Measurements from ENCODE around the gene CORO6.

Gene CORO6

DNA sequence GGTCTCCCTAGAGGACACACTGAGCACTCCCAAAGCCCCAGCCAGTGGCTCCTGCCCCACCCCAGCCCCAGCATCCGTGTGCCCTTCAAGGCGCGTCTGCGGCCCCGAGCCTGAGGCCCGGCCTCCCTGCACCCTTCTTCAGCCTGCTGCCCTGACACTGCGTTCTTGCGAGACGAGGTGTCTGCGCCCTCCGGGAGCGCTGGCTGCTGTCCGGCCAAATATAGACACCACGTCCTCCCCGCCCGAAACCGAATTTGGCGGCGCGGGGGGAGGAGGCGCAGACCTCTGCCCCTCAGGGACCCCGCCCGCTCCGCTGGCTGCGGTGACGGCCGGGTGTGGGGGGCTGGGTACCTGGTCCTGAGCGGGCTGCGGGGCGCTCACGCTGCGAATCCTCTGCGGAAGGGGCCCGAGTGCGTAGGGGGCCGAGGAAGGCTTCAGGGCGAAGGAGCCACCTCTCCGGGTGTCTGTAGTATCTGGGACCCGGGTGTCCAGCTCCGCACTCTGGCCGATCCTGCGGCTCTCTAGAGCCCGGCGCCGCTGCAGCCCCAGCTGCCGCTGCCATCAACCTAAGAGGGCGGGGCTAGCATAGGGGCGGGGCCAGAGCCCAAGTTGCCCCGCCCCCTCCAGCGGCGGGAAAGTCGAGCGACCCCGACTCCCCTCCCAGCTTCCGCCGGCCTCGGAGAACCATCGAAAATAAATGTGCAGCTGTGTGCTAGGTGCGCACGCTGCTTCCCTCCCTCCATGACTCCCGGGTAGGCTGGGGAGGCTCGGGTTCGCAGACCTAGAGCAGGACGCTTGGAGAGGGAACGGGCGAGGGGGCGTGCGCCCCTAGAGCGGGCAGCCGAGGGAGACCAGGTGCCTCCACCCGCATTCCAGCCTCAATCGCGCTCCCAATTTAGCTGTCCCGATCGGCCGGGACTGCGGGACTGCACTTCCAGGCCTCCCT, at the start of gene CORO6:
CORO6 (minus strand) TSS at position 576 of the 946 bp plus-strand sequence. CDS start 1,491 bp downstream, outside the sequence.
- peaks cover 0 to 2% of the 10 kb centered on the region in 2 donors for H3K36me3 ChIP-seq (ENCODE audit: control insufficient read depth in 2 of 2, insufficient read depth in 2 of 2, low read length in 2 of 2)
- no peaks in the 10 kb centered on the region for H3K27me3 ChIP-seq (ENCODE audit: control insufficient read depth in 1 of 2, insufficient read depth in 2 of 2, low read length in 2 of 2)
- H3K9me3 ChIP-seq (ENCODE audit: control insufficient read depth in 2 of 2, low read length in 2 of 2): no peaks in the 10 kb centered on the region
- H3K9ac ChIP-seq (ENCODE audit: low read length in 2 of 2): peak within 1 kb of the TSS; percentile 66
- peak within 1 kb of the TSS; percentile 73 for H3K27ac ChIP-seq (ENCODE audit: low read length)
- H3K4me1 ChIP-seq (ENCODE audit: control insufficient read depth, insufficient read depth, low read length): peaks cover 59% of the 10 kb centered on the region
- peak within 1 kb of the TSS; percentile 71 to 81 for H3K4me3 ChIP-seq (ENCODE audit: low read length in 2 of 2)

- Histone ChIP-seq H3K27me3 (ENCODE audit: control insufficient read depth in 1 of 2, insufficient read depth in 2 of 2, low read length in 2 of 2) (no peaks in the 10 kb centered on the region), H3K36me3 (ENCODE audit: control insufficient read depth in 2 of 2, insufficient read depth in 2 of 2, low read length in 2 of 2) (peaks cover 6 to 14% of the 10 kb centered on the region in 2 donors), H3K9ac (ENCODE audit: low read length in 2 of 2) (no peak overlapping the region), H3K4me1 (ENCODE audit: control insufficient read depth, insufficient read depth, low read length) (no peaks in the 10 kb centered on the region), H3K27ac (ENCODE audit: low read length) (no peak overlapping the region), H3K4me3 (ENCODE audit: low read length in 2 of 2) (no peak overlapping the region), H3K9me3 (ENCODE audit: control insufficient read depth in 2 of 2, low read length in 2 of 2) (no peaks in the 10 kb centered on the region)
Measured at GRCh38 chr17:29671661-29672060, 48.9 kb upstream of the CORO6 start.

DNA sequence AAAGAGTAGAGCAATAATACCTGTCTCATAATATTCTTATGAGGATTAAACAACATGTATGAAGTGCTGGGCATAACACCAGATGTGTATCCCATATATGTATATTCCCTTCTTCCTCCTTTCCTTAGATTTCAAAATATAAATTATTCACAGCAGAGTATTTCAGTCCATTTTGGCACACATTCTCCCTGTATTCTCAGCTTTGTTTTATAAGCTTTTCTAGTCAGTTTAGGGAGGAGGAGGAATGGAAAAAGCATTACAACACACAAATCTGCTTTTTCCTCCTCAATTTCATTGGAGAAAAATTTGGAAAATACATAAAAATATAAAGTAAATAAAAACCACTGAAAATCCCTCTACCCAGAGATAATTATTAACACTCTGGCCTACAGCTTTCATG, 46.6 kb upstream of the CORO6 start:
- Histone ChIP-seq H3K4me1 (ENCODE audit: control insufficient read depth, insufficient read depth, low read length) (no peaks in the 10 kb centered on the region), H3K27ac (ENCODE audit: low read length) (no peak overlapping the region), H3K9me3 (ENCODE audit: control insufficient read depth in 2 of 2, low read length in 2 of 2) (no peaks in the 10 kb centered on the region), H3K4me3 (ENCODE audit: low read length in 2 of 2) (no peak overlapping the region), H3K27me3 (ENCODE audit: control insufficient read depth in 1 of 2, insufficient read depth in 2 of 2, low read length in 2 of 2) (no peaks in the 10 kb centered on the region), H3K9ac (ENCODE audit: low read length in 2 of 2) (no peak overlapping the region), H3K36me3 (ENCODE audit: control insufficient read depth in 2 of 2, insufficient read depth in 2 of 2, low read length in 2 of 2) (peaks cover 8 to 20% of the 10 kb centered on the region in 2 donors)

DNA sequence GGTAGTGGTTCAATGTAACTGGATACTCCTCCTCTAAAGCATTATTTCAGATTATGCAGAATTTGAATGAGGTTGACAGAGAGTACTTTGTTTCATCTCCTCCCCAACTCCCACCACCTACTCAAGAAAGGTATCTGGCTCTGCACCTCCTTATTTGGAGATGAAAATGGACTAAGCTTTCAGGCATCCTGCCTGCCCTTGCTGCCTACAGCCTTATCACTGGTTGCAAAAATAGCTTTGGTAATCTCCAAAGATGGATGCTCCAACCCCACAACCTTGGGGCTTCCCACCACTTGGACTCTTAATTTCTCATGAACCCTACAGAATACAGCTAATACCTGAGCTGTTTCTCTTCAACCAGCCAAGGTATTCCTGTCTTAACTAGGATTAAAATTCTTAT, 45.3 kb upstream of the CORO6 start:
- Histone ChIP-seq H3K27me3 (ENCODE audit: control insufficient read depth in 1 of 2, insufficient read depth in 2 of 2, low read length in 2 of 2) (no peaks in the 10 kb centered on the region), H3K36me3 (ENCODE audit: control insufficient read depth in 2 of 2, insufficient read depth in 2 of 2, low read length in 2 of 2) (peaks cover 8 to 20% of the 10 kb centered on the region in 2 donors), H3K9ac (ENCODE audit: low read length in 2 of 2) (no peak overlapping the region), H3K4me3 (ENCODE audit: low read length in 2 of 2) (no peak overlapping the region), H3K9me3 (ENCODE audit: control insufficient read depth in 2 of 2, low read length in 2 of 2) (no peaks in the 10 kb centered on the region), H3K27ac (ENCODE audit: low read length) (no peak overlapping the region), H3K4me1 (ENCODE audit: control insufficient read depth, insufficient read depth, low read length) (no peaks in the 10 kb centered on the region)

- H3K4me3 ChIP-seq (ENCODE audit: low read length in 2 of 2): no peak overlapping the region
- H3K4me1 ChIP-seq (ENCODE audit: control insufficient read depth, insufficient read depth, low read length): no peaks in the 10 kb centered on the region
- no peak overlapping the region for H3K27ac ChIP-seq (ENCODE audit: low read length)
- no peak overlapping the region for H3K9ac ChIP-seq (ENCODE audit: low read length in 2 of 2)
- H3K27me3 ChIP-seq (ENCODE audit: control insufficient read depth in 1 of 2, insufficient read depth in 2 of 2, low read length in 2 of 2): no peaks in the 10 kb centered on the region
- no peaks in the 10 kb centered on the region for H3K9me3 ChIP-seq (ENCODE audit: control insufficient read depth in 2 of 2, low read length in 2 of 2)
- peaks cover 4 to 13% of the 10 kb centered on the region in 2 donors for H3K36me3 ChIP-seq (ENCODE audit: control insufficient read depth in 2 of 2, insufficient read depth in 2 of 2, low read length in 2 of 2)
Measured at GRCh38 chr17:29665481-29665810, 42.7 kb upstream of the CORO6 start.

- Histone ChIP-seq H3K9me3 (ENCODE audit: control insufficient read depth in 2 of 2, low read length in 2 of 2) (no peaks in the 10 kb centered on the region), H3K36me3 (ENCODE audit: control insufficient read depth in 2 of 2, insufficient read depth in 2 of 2, low read length in 2 of 2) (peaks cover 4 to 13% of the 10 kb centered on the region in 2 donors), H3K9ac (ENCODE audit: low read length in 2 of 2) (no peak overlapping the region), H3K27ac (ENCODE audit: low read length) (no peak overlapping the region), H3K4me3 (ENCODE audit: low read length in 2 of 2) (no peak overlapping the region), H3K4me1 (ENCODE audit: control insufficient read depth, insufficient read depth, low read length) (no peaks in the 10 kb centered on the region), H3K27me3 (ENCODE audit: control insufficient read depth in 1 of 2, insufficient read depth in 2 of 2, low read length in 2 of 2) (no peaks in the 10 kb centered on the region)
Measured at GRCh38 chr17:29664743-29665480, 42.2 kb upstream of the CORO6 start.

DNA sequence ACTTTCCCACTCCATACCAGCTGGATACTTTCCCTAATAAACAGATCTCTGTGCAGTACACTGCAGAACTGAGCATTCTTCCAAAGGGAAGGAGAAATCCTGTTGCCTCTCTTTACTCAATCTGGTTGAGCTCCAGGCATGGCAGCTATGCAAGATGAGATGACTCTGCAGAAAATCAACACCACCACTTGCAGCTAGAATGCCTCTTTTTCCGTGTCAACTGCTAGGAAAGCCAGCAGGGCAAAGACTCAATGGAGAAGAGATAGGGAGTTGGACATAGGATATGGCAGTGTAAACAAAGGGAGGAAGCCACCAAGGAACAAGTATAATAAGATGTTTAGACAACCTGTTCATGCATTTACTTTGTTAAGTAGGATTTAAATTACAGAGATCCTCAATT, 40.4 kb upstream of the CORO6 start:
- no peak overlapping the region for H3K27ac ChIP-seq (ENCODE audit: low read length)
- H3K4me3 ChIP-seq (ENCODE audit: low read length in 2 of 2): no peak overlapping the region
- H3K36me3 ChIP-seq (ENCODE audit: control insufficient read depth in 2 of 2, insufficient read depth in 2 of 2, low read length in 2 of 2): peaks cover 4 to 13% of the 10 kb centered on the region in 2 donors
- no peaks in the 10 kb centered on the region for H3K27me3 ChIP-seq (ENCODE audit: control insufficient read depth in 1 of 2, insufficient read depth in 2 of 2, low read length in 2 of 2)
- H3K4me1 ChIP-seq (ENCODE audit: control insufficient read depth, insufficient read depth, low read length): no peaks in the 10 kb centered on the region
- no peak overlapping the region for H3K9ac ChIP-seq (ENCODE audit: low read length in 2 of 2)
- H3K9me3 ChIP-seq (ENCODE audit: control insufficient read depth in 2 of 2, low read length in 2 of 2): no peaks in the 10 kb centered on the region

- Histone ChIP-seq H3K9me3 (ENCODE audit: control insufficient read depth in 2 of 2, low read length in 2 of 2) (no peaks in the 10 kb centered on the region), H3K27me3 (ENCODE audit: control insufficient read depth in 1 of 2, insufficient read depth in 2 of 2, low read length in 2 of 2) (no peaks in the 10 kb centered on the region), H3K27ac (ENCODE audit: low read length) (no peak overlapping the region), H3K4me1 (ENCODE audit: control insufficient read depth, insufficient read depth, low read length) (no peaks in the 10 kb centered on the region), H3K36me3 (ENCODE audit: control insufficient read depth in 2 of 2, insufficient read depth in 2 of 2, low read length in 2 of 2) (peaks cover 0 to 5% of the 10 kb centered on the region in 2 donors), H3K9ac (ENCODE audit: low read length in 2 of 2) (no peak overlapping the region), H3K4me3 (ENCODE audit: low read length in 2 of 2) (no peak overlapping the region)
Measured at GRCh38 chr17:29661213-29661612, 38.5 kb upstream of the CORO6 start.

GRCh38 chr17:29659155-29659554, 36.4 kb upstream of the CORO6 start:
- Histone ChIP-seq H3K9me3 (ENCODE audit: control insufficient read depth in 2 of 2, low read length in 2 of 2) (no peaks in the 10 kb centered on the region), H3K9ac (ENCODE audit: low read length in 2 of 2) (no peak overlapping the region), H3K4me1 (ENCODE audit: control insufficient read depth, insufficient read depth, low read length) (no peaks in the 10 kb centered on the region), H3K27me3 (ENCODE audit: control insufficient read depth in 1 of 2, insufficient read depth in 2 of 2, low read length in 2 of 2) (no peaks in the 10 kb centered on the region), H3K27ac (ENCODE audit: low read length) (no peak overlapping the region), H3K36me3 (ENCODE audit: control insufficient read depth in 2 of 2, insufficient read depth in 2 of 2, low read length in 2 of 2) (no peaks in the 10 kb centered on the region), H3K4me3 (ENCODE audit: low read length in 2 of 2) (no peak overlapping the region)

GRCh38 chr17:29655323-29655722, 32.6 kb upstream of the CORO6 start:
- no peak overlapping the region for H3K9ac ChIP-seq (ENCODE audit: low read length in 2 of 2)
- no peaks in the 10 kb centered on the region for H3K27me3 ChIP-seq (ENCODE audit: control insufficient read depth in 1 of 2, insufficient read depth in 2 of 2, low read length in 2 of 2)
- H3K4me3 ChIP-seq (ENCODE audit: low read length in 2 of 2): no peak overlapping the region
- peaks cover 0 to 3% of the 10 kb centered on the region in 2 donors for H3K36me3 ChIP-seq (ENCODE audit: control insufficient read depth in 2 of 2, insufficient read depth in 2 of 2, low read length in 2 of 2)
- no peaks in the 10 kb centered on the region for H3K4me1 ChIP-seq (ENCODE audit: control insufficient read depth, insufficient read depth, low read length)
- H3K27ac ChIP-seq (ENCODE audit: low read length): no peak overlapping the region
- H3K9me3 ChIP-seq (ENCODE audit: control insufficient read depth in 2 of 2, low read length in 2 of 2): no peaks in the 10 kb centered on the region

Data from stomach smooth muscle (tissue), 2 donors.